ENCODE data around the gene BSN. TPM values are rescaled to one million over a fixed set of nuclear protein-coding genes. Genes with fewer than 3 reads are reported as not detected.

BSN gene
- total RNA-seq, 1 experiment from 2014 or later = 0.92 TPM

DNA sequence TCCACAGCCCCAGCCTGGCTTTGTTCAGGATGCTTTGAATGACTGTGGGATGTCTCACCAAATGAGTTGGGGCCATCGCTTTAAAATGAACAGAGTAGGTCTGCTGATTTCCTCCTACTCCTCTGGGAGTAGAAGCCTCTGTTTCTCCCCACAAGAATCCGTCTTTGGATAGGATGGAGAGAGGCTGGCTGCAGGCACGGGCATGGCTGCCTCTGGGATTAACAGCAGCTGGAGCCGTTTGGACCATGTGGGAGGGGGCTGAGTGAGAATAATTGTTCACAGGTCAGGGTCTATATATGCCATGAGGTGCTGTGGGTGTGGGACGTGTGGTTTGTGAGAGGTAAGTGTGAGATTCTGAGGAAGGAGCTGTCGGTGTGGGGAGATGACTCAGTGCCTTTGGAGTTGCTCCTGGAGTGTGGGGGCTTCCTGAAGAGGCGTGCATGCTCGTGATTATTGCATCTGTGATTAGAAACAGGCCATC is 71.9 kb downstream of the BSN start:
- H3K4me1 Mint-ChIP-seq (ENCODE audit: low read depth, unreplicated experiment) = no peaks in the 10 kb centered on the region
- CTCF ChIA-PET = interaction anchor here (0.6 kb wide), 1 partner anchor 60 kb away, joined by 4 read pairs; no protein-coding TSS in a partner anchor
- TF ChIP-seq, protein P1, sequence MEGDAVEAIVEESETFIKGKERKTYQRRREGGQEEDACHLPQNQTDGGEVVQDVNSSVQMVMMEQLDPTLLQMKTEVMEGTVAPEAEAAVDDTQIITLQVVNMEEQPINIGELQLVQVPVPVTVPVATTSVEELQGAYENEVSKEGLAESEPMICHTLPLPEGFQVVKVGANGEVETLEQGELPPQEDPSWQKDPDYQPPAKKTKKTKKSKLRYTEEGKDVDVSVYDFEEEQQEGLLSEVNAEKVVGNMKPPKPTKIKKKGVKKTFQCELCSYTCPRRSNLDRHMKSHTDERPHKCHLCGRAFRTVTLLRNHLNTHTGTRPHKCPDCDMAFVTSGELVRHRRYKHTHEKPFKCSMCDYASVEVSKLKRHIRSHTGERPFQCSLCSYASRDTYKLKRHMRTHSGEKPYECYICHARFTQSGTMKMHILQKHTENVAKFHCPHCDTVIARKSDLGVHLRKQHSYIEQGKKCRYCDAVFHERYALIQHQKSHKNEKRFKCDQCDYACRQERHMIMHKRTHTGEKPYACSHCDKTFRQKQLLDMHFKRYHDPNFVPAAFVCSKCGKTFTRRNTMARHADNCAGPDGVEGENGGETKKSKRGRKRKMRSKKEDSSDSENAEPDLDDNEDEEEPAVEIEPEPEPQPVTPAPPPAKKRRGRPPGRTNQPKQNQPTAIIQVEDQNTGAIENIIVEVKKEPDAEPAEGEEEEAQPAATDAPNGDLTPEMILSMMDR (IDR thresholded peaks at IDR 0.05; ENCODE audit: unreplicated experiment) = no peak
- H3K36me3 Mint-ChIP-seq (ENCODE audit: insufficient read depth, unreplicated experiment) = no peaks in the 10 kb centered on the region
- H3K27ac Mint-ChIP-seq (ENCODE audit: unreplicated experiment) = no peak overlapping the region
- peaks cover 26% of the 10 kb centered on the region for H3K27me3 Mint-ChIP-seq (ENCODE audit: unreplicated experiment)
- DNase-seq = no peak
- no TSS peak for BruUV-seq (replicated peaks)
- peaks cover 2% of the 10 kb centered on the region for H3K9me3 Mint-ChIP-seq (ENCODE audit: low read depth, unreplicated experiment)
- intact Hi-C loops (cut with micrococcal nuclease; ENCODE audit: unreplicated experiment) = no loop called here
- no peak overlapping the region for H3K4me3 Mint-ChIP-seq (ENCODE audit: low read depth, unreplicated experiment)

DNA sequence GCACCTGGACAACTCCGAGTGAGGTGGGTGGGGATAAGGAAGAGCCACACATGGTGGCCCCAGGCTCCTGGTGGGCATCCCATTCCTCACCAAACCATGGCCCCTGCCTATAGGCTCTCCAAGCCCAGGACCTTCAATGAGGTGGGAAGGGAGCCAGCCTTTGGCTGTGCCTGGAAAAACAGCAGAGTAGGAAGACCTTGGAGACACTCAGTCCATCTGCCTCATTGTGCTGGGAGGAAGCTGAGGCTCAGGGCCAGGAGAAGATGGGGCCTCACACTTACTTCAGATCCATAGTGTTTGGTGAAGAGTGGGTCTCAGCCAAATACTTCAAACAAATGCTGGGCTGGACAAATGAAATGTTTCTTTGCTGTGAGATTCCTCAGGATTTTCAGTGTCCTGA is 72.5 kb downstream of the BSN start:
- H3K4me3 Mint-ChIP-seq (ENCODE audit: low read depth, unreplicated experiment) = no peak overlapping the region
- peaks cover 24% of the 10 kb centered on the region for H3K27me3 Mint-ChIP-seq (ENCODE audit: unreplicated experiment)
- no peak overlapping the region for H3K27ac Mint-ChIP-seq (ENCODE audit: unreplicated experiment)

DNA sequence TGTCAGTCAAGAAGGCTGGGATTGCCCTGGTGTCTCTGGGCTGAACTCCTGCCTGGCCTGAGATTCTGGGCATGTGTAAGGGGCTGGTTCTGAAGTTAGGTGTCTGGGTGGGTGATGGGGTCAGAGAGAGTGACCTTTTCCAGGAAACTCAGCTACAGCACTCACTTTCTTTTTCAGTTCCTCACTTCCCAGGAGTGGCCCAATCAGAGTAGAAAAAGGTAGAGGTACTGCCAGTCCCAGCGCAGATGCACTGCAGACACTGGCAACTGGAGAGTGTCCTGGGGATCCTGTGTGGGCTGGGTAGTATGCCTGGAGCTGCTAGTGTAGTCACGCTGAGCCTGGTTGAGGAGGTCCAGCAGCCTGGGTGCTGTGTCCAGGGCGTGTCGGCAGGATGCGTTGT is 73.4 kb downstream of the BSN start:
- intact Hi-C loops (cut with micrococcal nuclease; ENCODE audit: unreplicated experiment) = no loop called here
- BruUV-seq (replicated peaks) = no TSS peak
- no peak overlapping the region for H3K27ac Mint-ChIP-seq (ENCODE audit: unreplicated experiment)

More for the DNA sequence above, 72.5 kb downstream of the BSN start:
- CTCF ChIA-PET = no interaction called here
- no peaks in the 10 kb centered on the region for H3K4me1 Mint-ChIP-seq (ENCODE audit: low read depth, unreplicated experiment)
- no peak for DNase-seq
- TF ChIP-seq, protein P1 (IDR thresholded peaks at IDR 0.05; ENCODE audit: unreplicated experiment) = no peak
- peaks cover 2% of the 10 kb centered on the region for H3K9me3 Mint-ChIP-seq (ENCODE audit: low read depth, unreplicated experiment)
- BruUV-seq (replicated peaks) = no TSS peak
- intact Hi-C loops (cut with micrococcal nuclease; ENCODE audit: unreplicated experiment) = no loop called here
- H3K36me3 Mint-ChIP-seq (ENCODE audit: insufficient read depth, unreplicated experiment) = no peaks in the 10 kb centered on the region

GRCh38 chr3:49628249-49628648 is 74.0 kb downstream of the BSN start:
- intact Hi-C loops (cut with micrococcal nuclease; ENCODE audit: unreplicated experiment) = no loop called here
- no peaks in the 10 kb centered on the region for H3K36me3 Mint-ChIP-seq (ENCODE audit: insufficient read depth, unreplicated experiment)
- no peak for DNase-seq
- CTCF ChIA-PET = no interaction called here
- TF ChIP-seq, protein P1 (IDR thresholded peaks at IDR 0.05; ENCODE audit: unreplicated experiment) = no peak
- no peak overlapping the region for H3K4me3 Mint-ChIP-seq (ENCODE audit: low read depth, unreplicated experiment)
- H3K27me3 Mint-ChIP-seq (ENCODE audit: unreplicated experiment) = peaks cover 19% of the 10 kb centered on the region
- no TSS peak for BruUV-seq (replicated peaks)
- H3K4me1 Mint-ChIP-seq (ENCODE audit: low read depth, unreplicated experiment) = no peaks in the 10 kb centered on the region
- no peak overlapping the region for H3K27ac Mint-ChIP-seq (ENCODE audit: unreplicated experiment)
- peaks cover 2% of the 10 kb centered on the region for H3K9me3 Mint-ChIP-seq (ENCODE audit: low read depth, unreplicated experiment)

More for the DNA sequence above, 73.4 kb downstream of the BSN start:
- Mint-ChIP-seq H3K4me1 (ENCODE audit: low read depth, unreplicated experiment) (no peaks in the 10 kb centered on the region), H3K36me3 (ENCODE audit: insufficient read depth, unreplicated experiment) (no peaks in the 10 kb centered on the region), H3K27me3 (ENCODE audit: unreplicated experiment) (peaks cover 16% of the 10 kb centered on the region), H3K4me3 (ENCODE audit: low read depth, unreplicated experiment) (no peak overlapping the region), H3K9me3 (ENCODE audit: low read depth, unreplicated experiment) (peaks cover 2% of the 10 kb centered on the region)
- TF ChIP-seq, protein P1 (IDR thresholded peaks at IDR 0.05; ENCODE audit: unreplicated experiment) = no peak
- no peak for DNase-seq
- CTCF ChIA-PET = no interaction called here
